ENCODE results near the gene GAST.

- TF ChIP-seq POLR2A (IDR thresholded peaks at IDR 0.05) (no peak), POLR2AphosphoS5 (IDR thresholded peaks at IDR 0.05) (no peak)
- TF ChIP-seq, protein P1, sequence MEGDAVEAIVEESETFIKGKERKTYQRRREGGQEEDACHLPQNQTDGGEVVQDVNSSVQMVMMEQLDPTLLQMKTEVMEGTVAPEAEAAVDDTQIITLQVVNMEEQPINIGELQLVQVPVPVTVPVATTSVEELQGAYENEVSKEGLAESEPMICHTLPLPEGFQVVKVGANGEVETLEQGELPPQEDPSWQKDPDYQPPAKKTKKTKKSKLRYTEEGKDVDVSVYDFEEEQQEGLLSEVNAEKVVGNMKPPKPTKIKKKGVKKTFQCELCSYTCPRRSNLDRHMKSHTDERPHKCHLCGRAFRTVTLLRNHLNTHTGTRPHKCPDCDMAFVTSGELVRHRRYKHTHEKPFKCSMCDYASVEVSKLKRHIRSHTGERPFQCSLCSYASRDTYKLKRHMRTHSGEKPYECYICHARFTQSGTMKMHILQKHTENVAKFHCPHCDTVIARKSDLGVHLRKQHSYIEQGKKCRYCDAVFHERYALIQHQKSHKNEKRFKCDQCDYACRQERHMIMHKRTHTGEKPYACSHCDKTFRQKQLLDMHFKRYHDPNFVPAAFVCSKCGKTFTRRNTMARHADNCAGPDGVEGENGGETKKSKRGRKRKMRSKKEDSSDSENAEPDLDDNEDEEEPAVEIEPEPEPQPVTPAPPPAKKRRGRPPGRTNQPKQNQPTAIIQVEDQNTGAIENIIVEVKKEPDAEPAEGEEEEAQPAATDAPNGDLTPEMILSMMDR (IDR thresholded peaks at IDR 0.05 in 8 of 11, conservative IDR thresholded peaks at IDR 0.05 in 3 of 11) = no peak
These were observed 9.4 kb upstream of the GAST start for GRCh38 chr17:41702712-41703111.
